H1 (cell line): ENCODE measurements around the gene OTUD5. TPM values are rescaled to one million over a fixed set of nuclear protein-coding genes. Genes with fewer than 3 reads are reported as not detected.

Experiments used
- ATF2 ChIP-seq: IDR thresholded peaks from 2 replicates; pipeline ENCODE4 v1.6.1; 2012; ENCODE audit warnings: low read length, inconsistent platforms
- ATF3 ChIP-seq: IDR thresholded peaks from 2 replicates; pipeline ENCODE4 v1.6.1; 2011; ENCODE audit warnings: low read depth, mild to moderate bottlenecking, low read length; ENCODE audit not compliant: insufficient read depth
- FOSL1 ChIP-seq: IDR thresholded peaks from 2 replicates; pipeline ENCODE4 v1.6.1; 2011; ENCODE audit warnings: mild to moderate bottlenecking, low read depth, low read length, moderate library complexity; ENCODE audit not compliant: insufficient read depth
- polyA plus RNA-seq, 7 experiments: library from polyadenylated mRNA; depleted of rRNA in 3 of 7; stranded (reverse) in 5 of 7; unstranded in 2 of 7; fragments of >200 nt in 5 of 7; fragments of 200-250 nt in 2 of 7; gene quantifications; 1 replicate in 5 of 7; 2 replicates in 1 of 7; 4 replicates in 1 of 7; pipeline versions ENCODE4 v1.2.1 to v1.2.3, GENCODE V29; 2011 to 2013; ENCODE audit warnings: missing spikeins in 2 of 7, mixed read lengths in 2 of 7
- total RNA-seq: library from RNA; stranded (reverse); fragmentation: NEBNext Ultra II Directional; extraction: Animal tissue kit (Norgen Biotek cat#: 25700); gene quantifications from 2 replicates; pipeline ENCODE4 v1.2.1, GENCODE V29; 2021

Gene OTUD5
- total and polyA plus RNA-seq, 2 of the 8 experiments (the other 6 are each of a cell fraction or from before 2014, with no cell fraction given) = 46.3 to 53.5 TPM

DNA sequence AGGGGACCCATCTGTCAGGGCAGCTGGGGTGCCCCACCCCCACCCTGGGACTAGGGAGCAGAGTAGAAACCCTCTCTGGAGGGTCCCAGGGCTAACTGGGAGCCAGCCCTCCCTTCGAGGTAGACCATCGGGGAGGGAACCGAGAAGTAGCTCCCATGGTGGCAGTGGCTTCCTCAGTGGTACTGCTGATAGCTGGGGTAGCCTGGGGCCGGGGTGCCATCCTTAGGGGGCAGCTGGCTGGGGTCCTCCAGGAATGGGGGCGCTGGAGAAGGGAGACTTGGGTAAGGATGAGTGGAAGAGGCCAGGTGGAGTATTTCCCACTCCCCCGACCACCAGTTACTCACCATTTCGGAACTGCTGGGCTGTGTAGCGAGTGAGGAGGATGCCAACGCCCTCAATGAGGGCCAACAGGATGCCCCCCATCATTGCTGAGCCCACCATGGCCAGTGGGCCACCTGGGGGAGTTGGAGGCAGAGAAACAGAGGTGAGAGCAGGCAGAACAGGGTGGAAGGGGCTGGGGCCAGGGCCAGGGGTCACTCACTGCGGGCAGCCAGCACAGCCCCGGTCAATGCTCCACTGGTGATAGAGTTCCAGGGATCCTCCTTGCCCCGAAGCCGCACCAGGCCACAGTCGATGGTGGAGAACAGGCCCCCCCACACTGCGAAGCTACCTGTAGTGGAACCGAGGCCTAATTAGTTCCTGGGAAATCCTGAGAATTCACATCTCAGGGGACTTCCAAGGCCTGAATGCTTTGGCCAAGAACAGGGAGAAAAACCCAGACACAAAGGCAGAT, 63.7 kb downstream of the OTUD5 start (continued):
- TF ChIP-seq ATF2 (no peak), FOSL1 (no peak), ATF3 (no peak)
- TF ChIP-seq, all 59 proteins: peak for 0
